ENCODE data around the gene ZDHHC3. TPM values are rescaled to one million over a fixed set of nuclear protein-coding genes. Genes with fewer than 3 reads are reported as not detected.

ZDHHC3 gene
- total RNA-seq, 1 experiment from 2014 or later = 49.5 TPM

DNA sequence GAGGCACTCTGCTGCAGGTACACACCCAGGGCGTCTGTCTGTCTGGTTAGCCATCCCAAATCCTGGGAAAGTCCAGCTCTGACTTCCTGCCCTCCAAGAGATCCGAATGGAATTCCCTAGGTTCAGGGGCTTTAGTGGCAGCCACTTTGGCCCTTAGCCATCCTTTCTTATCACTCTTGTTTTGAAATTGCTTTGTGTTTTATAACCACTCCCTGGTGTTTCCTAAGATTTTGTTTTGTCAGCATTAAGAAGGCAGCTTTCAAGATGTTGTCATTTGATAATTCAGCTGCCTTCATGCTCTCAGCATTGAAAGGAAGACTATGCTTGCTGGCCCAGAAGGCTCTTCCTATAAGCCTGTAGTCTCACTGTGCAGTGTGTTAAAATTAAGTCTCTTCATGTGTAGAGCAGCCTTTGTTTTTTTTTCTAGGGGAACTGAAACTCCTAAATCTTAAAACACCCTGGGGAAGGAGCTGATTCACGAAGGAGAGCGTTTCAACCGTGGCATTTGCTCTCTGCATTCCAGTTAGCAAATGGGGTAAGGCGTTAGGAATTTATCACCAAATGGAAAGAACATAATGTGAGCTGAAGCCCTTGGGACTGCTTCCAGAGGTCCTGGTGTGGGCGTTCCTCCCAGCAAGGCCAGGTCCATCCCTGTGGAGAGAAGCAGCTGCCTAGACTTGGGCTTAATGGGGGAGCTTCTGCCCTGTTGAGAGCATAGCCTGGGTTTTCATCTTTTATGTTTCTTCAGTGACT lies 36.0 kb upstream of the ZDHHC3 start:
- in situ Hi-C loops (cut with HindIII; ENCODE audit: low pct_unique_long_range_greater_than_20kb, low sequenced_read_pairs) (no loop called here), intact Hi-C loops (cut with micrococcal nuclease; ENCODE audit: unreplicated experiment) (no loop called here)
- Histone ChIP-seq H3K4me1 (ENCODE audit: control insufficient read depth, insufficient read depth, low read length) (no peaks in the 10 kb centered on the region), H3K9me3 (ENCODE audit: control insufficient read depth, insufficient read depth, low read depth, low read length) (no peaks in the 10 kb centered on the region), H3K27ac (ENCODE audit: low read length) (no peak overlapping the region), H3K4me3 (ENCODE audit: low read depth in 2 of 2, low read length in 2 of 2) (no peak overlapping the region), H3K36me3 (ENCODE audit: control insufficient read depth, insufficient read depth, low read length) (no peaks in the 10 kb centered on the region), H3K27me3 (ENCODE audit: control insufficient read depth, insufficient read depth, low read length) (no peaks in the 10 kb centered on the region)
- no peak for DNase-seq (ENCODE audit: low read depth, low spot score)
- CTCF ChIA-PET = no interaction called here
- POLR2A ChIA-PET = interaction anchor here (0.7 kb wide), 1 partner anchor 88 kb away, joined by 4 read pairs; no protein-coding TSS in a partner anchor
- ATAC-seq = no peak
- TF ChIP-seq, protein P1, sequence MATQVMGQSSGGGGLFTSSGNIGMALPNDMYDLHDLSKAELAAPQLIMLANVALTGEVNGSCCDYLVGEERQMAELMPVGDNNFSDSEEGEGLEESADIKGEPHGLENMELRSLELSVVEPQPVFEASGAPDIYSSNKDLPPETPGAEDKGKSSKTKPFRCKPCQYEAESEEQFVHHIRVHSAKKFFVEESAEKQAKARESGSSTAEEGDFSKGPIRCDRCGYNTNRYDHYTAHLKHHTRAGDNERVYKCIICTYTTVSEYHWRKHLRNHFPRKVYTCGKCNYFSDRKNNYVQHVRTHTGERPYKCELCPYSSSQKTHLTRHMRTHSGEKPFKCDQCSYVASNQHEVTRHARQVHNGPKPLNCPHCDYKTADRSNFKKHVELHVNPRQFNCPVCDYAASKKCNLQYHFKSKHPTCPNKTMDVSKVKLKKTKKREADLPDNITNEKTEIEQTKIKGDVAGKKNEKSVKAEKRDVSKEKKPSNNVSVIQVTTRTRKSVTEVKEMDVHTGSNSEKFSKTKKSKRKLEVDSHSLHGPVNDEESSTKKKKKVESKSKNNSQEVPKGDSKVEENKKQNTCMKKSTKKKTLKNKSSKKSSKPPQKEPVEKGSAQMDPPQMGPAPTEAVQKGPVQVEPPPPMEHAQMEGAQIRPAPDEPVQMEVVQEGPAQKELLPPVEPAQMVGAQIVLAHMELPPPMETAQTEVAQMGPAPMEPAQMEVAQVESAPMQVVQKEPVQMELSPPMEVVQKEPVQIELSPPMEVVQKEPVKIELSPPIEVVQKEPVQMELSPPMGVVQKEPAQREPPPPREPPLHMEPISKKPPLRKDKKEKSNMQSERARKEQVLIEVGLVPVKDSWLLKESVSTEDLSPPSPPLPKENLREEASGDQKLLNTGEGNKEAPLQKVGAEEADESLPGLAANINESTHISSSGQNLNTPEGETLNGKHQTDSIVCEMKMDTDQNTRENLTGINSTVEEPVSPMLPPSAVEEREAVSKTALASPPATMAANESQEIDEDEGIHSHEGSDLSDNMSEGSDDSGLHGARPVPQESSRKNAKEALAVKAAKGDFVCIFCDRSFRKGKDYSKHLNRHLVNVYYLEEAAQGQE (IDR thresholded peaks at IDR 0.05; ENCODE audit: insufficient read depth in 1 of 2, low read depth in 2 of 2, low read length in 1 of 2) = no peak
- no peak for TF ChIP-seq TCF7L2 (IDR thresholded peaks at IDR 0.05; ENCODE audit: low read depth, low read length)
- no peak for TF ChIP-seq POLR2AphosphoS5 (IDR thresholded peaks at IDR 0.05; ENCODE audit: low read depth, low read length)
- TF ChIP-seq, protein P2, sequence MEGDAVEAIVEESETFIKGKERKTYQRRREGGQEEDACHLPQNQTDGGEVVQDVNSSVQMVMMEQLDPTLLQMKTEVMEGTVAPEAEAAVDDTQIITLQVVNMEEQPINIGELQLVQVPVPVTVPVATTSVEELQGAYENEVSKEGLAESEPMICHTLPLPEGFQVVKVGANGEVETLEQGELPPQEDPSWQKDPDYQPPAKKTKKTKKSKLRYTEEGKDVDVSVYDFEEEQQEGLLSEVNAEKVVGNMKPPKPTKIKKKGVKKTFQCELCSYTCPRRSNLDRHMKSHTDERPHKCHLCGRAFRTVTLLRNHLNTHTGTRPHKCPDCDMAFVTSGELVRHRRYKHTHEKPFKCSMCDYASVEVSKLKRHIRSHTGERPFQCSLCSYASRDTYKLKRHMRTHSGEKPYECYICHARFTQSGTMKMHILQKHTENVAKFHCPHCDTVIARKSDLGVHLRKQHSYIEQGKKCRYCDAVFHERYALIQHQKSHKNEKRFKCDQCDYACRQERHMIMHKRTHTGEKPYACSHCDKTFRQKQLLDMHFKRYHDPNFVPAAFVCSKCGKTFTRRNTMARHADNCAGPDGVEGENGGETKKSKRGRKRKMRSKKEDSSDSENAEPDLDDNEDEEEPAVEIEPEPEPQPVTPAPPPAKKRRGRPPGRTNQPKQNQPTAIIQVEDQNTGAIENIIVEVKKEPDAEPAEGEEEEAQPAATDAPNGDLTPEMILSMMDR (IDR thresholded peaks at IDR 0.05) = no peak
- no TSS peak for BruUV-seq (replicated peaks)

DNA sequence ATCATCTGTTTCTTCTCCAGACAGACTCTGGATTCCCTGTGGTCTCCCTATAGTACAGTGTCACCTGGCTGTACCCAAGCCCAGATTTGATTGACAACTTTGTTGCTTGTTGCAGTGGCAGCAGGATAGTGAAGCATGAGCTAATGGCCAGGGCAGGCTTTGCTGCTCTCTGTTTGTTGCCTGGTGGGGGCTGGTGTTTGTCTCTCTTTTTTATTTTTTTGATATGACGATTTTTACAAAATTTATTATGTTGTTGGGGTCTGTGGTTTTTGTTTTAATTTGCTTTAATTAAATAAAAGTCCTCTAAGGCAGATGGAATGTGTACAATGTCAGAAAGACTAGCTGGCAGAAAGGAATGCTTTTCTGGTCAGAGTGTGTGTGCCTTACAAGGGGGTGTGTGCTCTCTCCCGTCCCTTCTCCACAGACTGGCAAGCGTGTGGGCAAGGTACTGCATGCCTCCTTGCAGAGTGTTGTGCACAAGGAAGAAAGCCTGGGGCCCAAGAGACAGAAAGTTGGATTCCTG lies 34.9 kb upstream of the ZDHHC3 start:
- Histone ChIP-seq H3K36me3 (ENCODE audit: control insufficient read depth, insufficient read depth, low read length) (no peaks in the 10 kb centered on the region), H3K27me3 (ENCODE audit: control insufficient read depth, insufficient read depth, low read length) (no peaks in the 10 kb centered on the region), H3K4me1 (ENCODE audit: control insufficient read depth, insufficient read depth, low read length) (no peaks in the 10 kb centered on the region), H3K9me3 (ENCODE audit: control insufficient read depth, insufficient read depth, low read depth, low read length) (no peaks in the 10 kb centered on the region), H3K27ac (ENCODE audit: low read length) (no peak overlapping the region), H3K4me3 (ENCODE audit: low read depth in 2 of 2, low read length in 2 of 2) (no peak overlapping the region)
- TF ChIP-seq SIN3A (IDR thresholded peaks at IDR 0.05; ENCODE audit: borderline replicate concordance, insufficient read depth, low read depth, low read length) (no peak), POLR2AphosphoS5 (IDR thresholded peaks at IDR 0.05; ENCODE audit: low read depth, low read length) (no peak), TCF7L2 (IDR thresholded peaks at IDR 0.05; ENCODE audit: low read depth, low read length) (no peak)
- TF ChIP-seq, protein P2 (IDR thresholded peaks at IDR 0.05) = no peak
- TF ChIP-seq, protein P1 (IDR thresholded peaks at IDR 0.05; ENCODE audit: insufficient read depth in 1 of 2, low read depth in 2 of 2, low read length in 1 of 2) = no peak
- no TSS peak for BruUV-seq (replicated peaks)
- ChIA-PET POLR2A (no interaction called here), CTCF (no interaction called here)
- DNase-seq (ENCODE audit: low read depth, low spot score) = no peak
- no peak for ATAC-seq
- intact Hi-C loops (cut with micrococcal nuclease; ENCODE audit: unreplicated experiment) = no loop called here
- in situ Hi-C loops (cut with HindIII; ENCODE audit: low pct_unique_long_range_greater_than_20kb, low sequenced_read_pairs) = no loop called here
